Measurements from ENCODE around the gene WDR74.
A peak's percentile ranks its signal among the peaks of the same experiment; 100 is the strongest.

Gene WDR74

DNA sequence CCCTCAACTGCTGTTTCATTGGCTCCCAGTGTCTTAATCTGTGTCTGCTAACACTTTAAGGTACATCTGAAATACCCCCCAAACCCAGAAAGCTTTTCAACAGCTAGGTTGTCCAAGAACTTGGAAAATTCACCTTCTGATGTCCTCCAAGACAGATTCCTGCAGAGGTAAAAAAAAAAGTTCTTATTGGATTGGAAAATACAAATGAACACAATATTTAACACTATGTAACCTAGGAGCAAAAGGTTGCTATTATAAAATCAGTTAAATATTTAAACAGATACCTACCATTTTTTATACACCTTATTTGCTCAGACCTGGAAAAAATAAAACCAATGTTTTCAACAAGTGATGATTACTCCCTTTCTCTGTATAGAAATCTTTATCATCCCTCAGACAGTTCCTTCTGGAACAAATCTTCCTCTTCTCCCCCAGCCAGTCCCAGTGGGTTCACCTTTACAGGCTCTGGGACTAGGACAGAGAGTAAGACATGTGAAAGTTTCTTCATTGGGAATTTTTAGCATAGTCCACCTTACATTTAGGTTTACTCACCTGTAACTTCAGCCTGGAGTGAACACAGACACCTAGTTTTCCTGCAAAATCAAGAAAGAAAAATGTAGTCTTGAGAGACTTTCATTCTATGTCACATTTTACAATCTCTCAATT is 13.3 kb upstream of the WDR74 start:
- no peak for DNase-seq (ENCODE audit: low read depth, low spot score)
- peak overlapping the region; percentile 99 for H3K9ac ChIP-seq (ENCODE audit: insufficient read length, low read depth)
- H3K4me1 ChIP-seq (ENCODE audit: insufficient read depth, insufficient read length) = no peaks in the 10 kb centered on the region
- TF ChIP-seq SUZ12 (IDR thresholded peaks at IDR 0.05; ENCODE audit: extremely low read depth, insufficient read depth, insufficient read length) (no peak), YY1 (IDR thresholded peaks at IDR 0.05; ENCODE audit: insufficient read depth, insufficient read length) (no peak), ZNF274 (IDR thresholded peaks at IDR 0.05; ENCODE audit: low read depth, low read length) (no peak)
- H3K27me3 ChIP-seq (ENCODE audit: insufficient read depth, insufficient read length) = no peaks in the 10 kb centered on the region
- H3K4me3 ChIP-seq (ENCODE audit: insufficient read length, low read depth) = peak overlapping the region; percentile 79
- H3K36me3 ChIP-seq (ENCODE audit: insufficient read depth, insufficient read length, low read length) = peaks cover 51% of the 10 kb centered on the region
- H3K9me3 ChIP-seq (ENCODE audit: insufficient read depth, low read length) = no peaks in the 10 kb centered on the region; the same call in 1 of the 2 replicates

DNA sequence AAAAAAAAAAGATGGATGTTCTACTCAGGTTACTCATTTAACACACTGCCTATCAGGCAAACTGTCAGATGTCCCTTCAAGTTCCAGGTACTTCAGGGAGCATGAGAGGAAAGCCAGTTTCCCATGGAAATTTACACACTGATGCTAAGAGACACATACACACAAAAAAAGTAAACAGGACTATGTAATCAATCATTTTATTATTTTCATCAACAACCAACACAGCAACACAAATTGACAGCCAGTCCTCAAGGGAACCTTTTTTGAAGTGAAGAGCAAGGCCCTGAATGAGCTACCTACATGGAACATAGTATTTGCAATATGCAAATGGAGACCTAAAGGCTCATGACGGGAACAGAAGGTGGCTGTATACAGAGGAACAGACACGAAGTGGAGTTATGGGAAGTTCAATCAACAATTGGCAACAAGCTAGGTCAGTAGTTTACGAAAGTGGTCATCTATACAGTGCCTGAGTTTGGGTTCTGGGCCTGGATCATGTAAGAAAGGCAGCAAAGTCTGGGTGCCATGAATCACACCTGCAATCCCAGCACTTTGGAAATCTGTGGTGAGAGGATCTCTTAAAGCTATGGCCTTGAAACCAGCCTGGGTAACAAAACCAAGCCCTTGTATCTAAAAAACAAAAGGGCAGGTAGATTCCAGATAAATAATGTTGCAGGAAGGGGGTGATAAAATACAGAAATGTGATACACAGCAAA is 12.6 kb upstream of the WDR74 start:
- H3K4me3 ChIP-seq (ENCODE audit: insufficient read length, low read depth) = no peak overlapping the region
- TF ChIP-seq SUZ12 (IDR thresholded peaks at IDR 0.05; ENCODE audit: extremely low read depth, insufficient read depth, insufficient read length) = no peak
- TF ChIP-seq ZNF274 (IDR thresholded peaks at IDR 0.05; ENCODE audit: low read depth, low read length) = no peak
- H3K27me3 ChIP-seq (ENCODE audit: insufficient read depth, insufficient read length) = no peaks in the 10 kb centered on the region
- H3K36me3 ChIP-seq (ENCODE audit: insufficient read depth, insufficient read length, low read length) = peaks cover 44% of the 10 kb centered on the region
- H3K9me3 ChIP-seq (ENCODE audit: insufficient read depth, low read length) = peaks cover 5% of the 10 kb centered on the region
- H3K9ac ChIP-seq (ENCODE audit: insufficient read length, low read depth) = peak overlapping the region; percentile 37
- DNase-seq (ENCODE audit: low read depth, low spot score) = no peak
- H3K4me1 ChIP-seq (ENCODE audit: insufficient read depth, insufficient read length) = no peaks in the 10 kb centered on the region

DNA sequence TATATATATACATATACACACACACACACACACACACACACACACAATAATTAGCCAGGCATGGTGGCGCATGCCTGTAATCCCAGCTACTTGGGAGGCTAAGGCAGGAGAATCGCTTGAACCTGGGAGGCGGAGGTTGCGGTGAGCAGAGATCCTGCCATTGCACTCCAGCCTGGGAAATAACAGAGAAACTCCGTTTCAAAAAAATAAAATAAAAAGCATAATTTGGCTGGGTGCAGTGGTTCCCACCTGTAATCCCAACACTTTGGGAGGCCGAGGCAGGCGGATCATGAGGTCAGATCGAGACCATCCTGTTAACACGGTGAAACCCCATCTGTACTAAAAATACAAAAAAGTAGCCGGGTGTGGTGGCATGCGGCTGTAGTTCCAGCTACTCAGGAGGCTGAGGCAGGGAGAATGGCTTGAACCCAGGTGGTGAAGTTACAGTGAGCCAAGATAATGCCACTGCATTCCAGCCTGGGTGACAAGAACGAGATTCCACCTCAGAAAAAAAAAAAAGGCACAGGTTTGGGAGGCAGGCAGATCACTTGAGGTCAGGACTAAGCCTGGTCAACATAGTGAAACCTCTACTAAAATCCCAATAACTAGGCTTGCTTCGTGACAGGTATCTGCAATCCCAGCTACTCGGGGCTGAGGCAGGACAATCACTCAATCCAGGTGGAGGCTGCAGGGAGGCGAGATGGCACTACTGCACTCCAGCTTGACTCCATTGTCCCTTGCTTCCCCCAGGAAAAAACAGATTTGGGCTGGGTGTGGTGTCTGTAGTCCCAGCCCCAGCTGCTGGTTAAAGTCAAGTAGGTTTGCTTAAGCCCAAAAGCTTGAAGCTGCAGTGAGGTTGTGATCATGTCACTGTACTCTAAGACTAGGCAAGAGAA is 11.8 kb upstream of the WDR74 start:
- Histone ChIP-seq H3K9me3 (ENCODE audit: insufficient read depth, low read length) (peaks cover 12% of the 10 kb centered on the region), H3K36me3 (ENCODE audit: insufficient read depth, insufficient read length, low read length) (peaks cover 44% of the 10 kb centered on the region), H3K4me3 (ENCODE audit: insufficient read length, low read depth) (no peak overlapping the region), H3K9ac (ENCODE audit: insufficient read length, low read depth) (peak overlapping the region; percentile 37), H3K4me1 (ENCODE audit: insufficient read depth, insufficient read length) (no peaks in the 10 kb centered on the region), H3K27me3 (ENCODE audit: insufficient read depth, insufficient read length) (no peaks in the 10 kb centered on the region)
- no peak for DNase-seq (ENCODE audit: low read depth, low spot score)
- TF ChIP-seq SUZ12 (IDR thresholded peaks at IDR 0.05; ENCODE audit: extremely low read depth, insufficient read depth, insufficient read length) = no peak
- no peak for TF ChIP-seq ZNF274 (IDR thresholded peaks at IDR 0.05; ENCODE audit: low read depth, low read length)
- TF ChIP-seq YY1 (IDR thresholded peaks at IDR 0.05; ENCODE audit: insufficient read depth, insufficient read length) = no peak

DNA sequence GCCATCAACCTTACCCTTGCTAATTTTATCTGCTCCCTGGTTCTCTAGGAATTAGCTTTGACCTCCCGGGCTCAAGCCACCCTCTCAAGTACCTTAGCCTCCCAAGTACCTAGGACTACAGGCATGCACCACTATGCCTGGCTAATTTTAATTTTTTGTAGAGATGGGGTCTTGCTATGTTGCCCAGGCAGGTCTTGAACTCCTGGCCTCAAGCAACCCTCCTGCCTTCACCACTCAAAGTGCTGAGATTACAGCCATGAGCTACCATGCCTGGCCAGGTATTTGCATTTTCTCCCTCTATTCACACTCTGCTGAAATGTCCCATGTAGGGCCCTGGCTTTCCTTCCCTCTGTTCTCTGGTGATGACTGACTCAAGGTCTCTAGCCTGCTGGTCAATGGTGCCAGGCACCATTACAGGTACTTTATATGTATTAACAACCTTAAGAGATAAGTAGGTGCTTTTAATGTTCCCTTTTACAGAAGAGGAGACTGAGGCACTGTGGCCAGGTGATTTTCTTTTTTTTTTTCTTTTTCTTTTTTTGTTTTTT is 8.5 kb upstream of the WDR74 start:
- H3K36me3 ChIP-seq (ENCODE audit: insufficient read depth, insufficient read length, low read length) = peaks cover 16% of the 10 kb centered on the region
- no peaks in the 10 kb centered on the region for H3K4me1 ChIP-seq (ENCODE audit: insufficient read depth, insufficient read length)
- TF ChIP-seq SUZ12 (IDR thresholded peaks at IDR 0.05; ENCODE audit: extremely low read depth, insufficient read depth, insufficient read length) = no peak
- TF ChIP-seq ZNF274 (IDR thresholded peaks at IDR 0.05; ENCODE audit: low read depth, low read length) = no peak
- TF ChIP-seq YY1 (IDR thresholded peaks at IDR 0.05; ENCODE audit: insufficient read depth, insufficient read length) = no peak
- H3K9me3 ChIP-seq (ENCODE audit: insufficient read depth, low read length) = peaks cover 16% of the 10 kb centered on the region
- no peak overlapping the region for H3K9ac ChIP-seq (ENCODE audit: insufficient read length, low read depth)
- no peak for DNase-seq (ENCODE audit: low read depth, low spot score)
- H3K27me3 ChIP-seq (ENCODE audit: insufficient read depth, insufficient read length) = no peaks in the 10 kb centered on the region
- H3K4me3 ChIP-seq (ENCODE audit: insufficient read length, low read depth) = no peak overlapping the region

DNA sequence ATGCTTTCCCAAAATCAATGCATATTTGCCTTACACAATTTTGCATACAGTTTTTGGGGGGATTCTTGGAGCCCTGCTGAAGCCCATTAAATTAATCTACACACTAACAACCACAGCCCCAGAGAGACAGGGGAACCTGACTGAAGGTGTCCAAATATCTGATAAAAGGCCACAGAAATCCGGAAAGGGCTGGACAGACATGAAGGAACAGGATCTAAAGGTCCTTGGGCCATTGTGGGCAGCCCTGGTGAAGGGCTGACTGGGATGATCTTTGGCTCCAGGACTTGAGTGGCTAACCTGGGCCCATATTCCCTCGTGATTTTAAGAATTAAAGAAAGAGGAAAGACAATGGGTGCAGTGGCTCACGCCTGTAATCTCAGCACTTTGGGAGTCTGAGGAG is 6.8 kb upstream of the WDR74 start:
- Histone ChIP-seq H3K4me1 (ENCODE audit: insufficient read depth, insufficient read length) (no peaks in the 10 kb centered on the region), H3K27me3 (ENCODE audit: insufficient read depth, insufficient read length) (no peaks in the 10 kb centered on the region), H3K4me3 (ENCODE audit: insufficient read length, low read depth) (no peak overlapping the region)

DNA sequence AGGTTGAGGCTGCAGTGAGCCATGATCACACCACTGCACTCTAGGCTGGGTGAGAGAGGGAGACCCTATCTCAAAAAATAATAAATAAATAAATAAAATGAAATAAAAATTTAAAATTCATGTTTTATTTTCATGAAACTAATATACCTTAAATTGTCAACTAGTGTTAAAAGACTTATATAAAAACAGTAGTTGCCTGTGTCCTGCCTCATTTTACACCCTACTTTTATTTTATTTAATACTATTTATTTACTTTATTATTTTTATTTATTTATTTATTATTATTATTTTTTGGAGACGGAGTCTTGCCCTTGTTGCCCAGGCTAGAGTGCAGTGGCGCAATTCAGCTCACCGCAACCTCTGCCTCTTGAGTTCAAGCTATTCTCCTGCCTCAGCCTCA is 4.8 kb upstream of the WDR74 start:
- Histone ChIP-seq H3K27me3 (ENCODE audit: insufficient read depth, insufficient read length) (no peaks in the 10 kb centered on the region), H3K4me3 (ENCODE audit: insufficient read length, low read depth) (no peak overlapping the region), H3K36me3 (ENCODE audit: insufficient read depth, insufficient read length, low read length) (no peaks in the 10 kb centered on the region), H3K4me1 (ENCODE audit: insufficient read depth, insufficient read length) (no peaks in the 10 kb centered on the region), H3K9me3 (ENCODE audit: insufficient read depth, low read length) (peaks cover 16% of the 10 kb centered on the region), H3K9ac (ENCODE audit: insufficient read length, low read depth) (no peak overlapping the region)
- TF ChIP-seq YY1 (IDR thresholded peaks at IDR 0.05; ENCODE audit: insufficient read depth, insufficient read length) (no peak), ZNF274 (IDR thresholded peaks at IDR 0.05; ENCODE audit: low read depth, low read length) (no peak), SUZ12 (IDR thresholded peaks at IDR 0.05; ENCODE audit: extremely low read depth, insufficient read depth, insufficient read length) (no peak)
- DNase-seq (ENCODE audit: low read depth, low spot score) = no peak

More for the DNA sequence above, 6.8 kb upstream of the WDR74 start:
- TF ChIP-seq ZNF274 (IDR thresholded peaks at IDR 0.05; ENCODE audit: low read depth, low read length) = no peak
- TF ChIP-seq SUZ12 (IDR thresholded peaks at IDR 0.05; ENCODE audit: extremely low read depth, insufficient read depth, insufficient read length) = no peak
- TF ChIP-seq YY1 (IDR thresholded peaks at IDR 0.05; ENCODE audit: insufficient read depth, insufficient read length) = no peak
- Histone ChIP-seq H3K9me3 (ENCODE audit: insufficient read depth, low read length) (peaks cover 16% of the 10 kb centered on the region), H3K36me3 (ENCODE audit: insufficient read depth, insufficient read length, low read length) (no peaks in the 10 kb centered on the region), H3K9ac (ENCODE audit: insufficient read length, low read depth) (no peak overlapping the region)
- no peak for DNase-seq (ENCODE audit: low read depth, low spot score)
